NT2/D1 (cell line): ENCODE measurements around the gene UBE2G1.

Experiments
- DNase-seq: peaks from one replicate; pipeline ENCODE4 v3.0.0-alpha.2; 2011; ENCODE audit warnings: low read depth, low spot score
- H3K27me3 ChIP-seq: 2 replicates; pipeline ENCODE4 v1.6.0; 2011; ENCODE audit warnings: mild to moderate bottlenecking; ENCODE audit not compliant: insufficient read length, insufficient read depth
- H3K36me3 ChIP-seq: 2 replicates; pipeline ENCODE4 v1.6.1; 2011; ENCODE audit warnings: mild to moderate bottlenecking, low read length, mixed read lengths; ENCODE audit not compliant: insufficient read depth, insufficient read length
- H3K4me1 ChIP-seq: 2 replicates; pipeline ENCODE4 v1.5.1; 2011; ENCODE audit not compliant: insufficient read depth, insufficient read length
- H3K4me3 ChIP-seq: 2 replicates; pipeline ENCODE4 v1.5.1; 2011; ENCODE audit warnings: low read depth; ENCODE audit not compliant: insufficient read length
- H3K9ac ChIP-seq: 2 replicates; pipeline ENCODE4 v1.6.0; 2011; ENCODE audit warnings: low read depth; ENCODE audit not compliant: insufficient read length
- H3K9me3 ChIP-seq: 2 replicates; pipeline ENCODE4 v1.5.1; 2011; ENCODE audit warnings: mild to moderate bottlenecking, low read length; ENCODE audit not compliant: insufficient read depth
- SUZ12 ChIP-seq: IDR thresholded peaks from 2 replicates; pipeline ENCODE4 v1.6.1; 2011; ENCODE audit not compliant: insufficient read length, insufficient read depth; ENCODE audit errors: extremely low read depth
- YY1 ChIP-seq: IDR thresholded peaks from 2 replicates; pipeline ENCODE4 v1.6.1; 2011; ENCODE audit not compliant: insufficient read length, insufficient read depth
- ZNF274 ChIP-seq: IDR thresholded peaks from 2 replicates; pipeline ENCODE4 v1.6.1; 2011; ENCODE audit warnings: mild to moderate bottlenecking, low read depth, low read length

UBE2G1 gene

GRCh38 chr17:4366327-4367063, at the start of gene UBE2G1:
TSS of gene UBE2G1 (minus strand) at chr17:4366675. CDS start at chr17:4366316, 359 bp downstream.
- H3K36me3 ChIP-seq, result peaks cover 8% of the 10 kb centered on the region
- no peaks in the 10 kb centered on the region for H3K4me1 ChIP-seq
- H3K4me3 ChIP-seq, result peak within 1 kb of the TSS; percentile 80
- peak within 1 kb of the TSS; percentile 97 for H3K9ac ChIP-seq
- peak; percentile 93 for DNase-seq
- H3K9me3 ChIP-seq, result no peaks in the 10 kb centered on the region
- H3K27me3 ChIP-seq, result no peaks in the 10 kb centered on the region
- TF ChIP-seq YY1 (peak; percentile 92), SUZ12 (no peak)

DNA sequence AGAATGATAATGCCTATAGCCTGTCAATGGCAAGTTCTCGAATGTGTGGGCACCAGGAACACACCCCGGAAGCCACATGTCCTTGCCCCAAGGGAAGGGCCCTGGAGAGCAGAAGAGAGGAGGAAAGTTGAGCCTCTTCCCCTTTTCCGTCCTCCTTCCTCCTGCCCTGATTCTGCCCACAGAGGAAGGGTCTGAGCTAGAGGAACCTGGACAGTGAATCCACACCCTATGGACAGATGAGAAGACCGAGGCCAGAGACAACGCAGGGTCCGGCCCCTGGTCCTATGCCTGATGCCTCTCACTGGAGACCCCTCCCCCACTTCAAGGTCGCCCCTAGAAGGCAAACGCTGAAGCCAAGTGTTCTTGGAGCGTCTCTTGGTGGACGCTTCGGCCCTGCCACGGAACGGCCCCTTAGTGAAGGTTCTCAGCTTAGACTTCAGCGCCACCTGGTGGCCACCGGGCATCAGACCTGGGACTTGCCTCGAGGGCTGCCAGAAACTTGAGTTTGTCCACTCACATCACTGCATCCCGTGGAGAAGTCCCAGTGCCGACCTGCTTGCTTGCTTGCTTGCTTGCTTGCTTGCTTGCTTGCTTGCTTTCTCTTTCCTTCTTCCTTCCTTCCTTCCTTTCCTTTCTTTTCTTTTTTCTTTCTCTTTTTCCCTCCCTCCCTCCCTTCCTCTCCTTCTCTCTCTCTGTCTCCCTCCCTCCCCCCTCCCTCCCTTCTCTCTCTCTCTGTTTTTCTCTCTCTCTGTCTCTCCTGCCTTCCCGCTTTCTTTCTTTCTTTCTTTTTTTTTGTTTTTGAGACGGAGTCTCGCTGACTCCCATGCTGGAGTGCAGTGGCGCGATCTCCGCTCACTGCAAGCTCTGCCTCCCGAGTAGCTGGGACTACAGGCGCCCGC, 46.7 kb upstream of the UBE2G1 start:
- Histone ChIP-seq H3K9me3 (no peaks in the 10 kb centered on the region), H3K27me3 (no peaks in the 10 kb centered on the region), H3K9ac (no peak overlapping the region), H3K36me3 (no peaks in the 10 kb centered on the region), H3K4me3 (peak overlapping the region; percentile 12), H3K4me1 (peaks cover 2% of the 10 kb centered on the region)
- TF ChIP-seq YY1, result no peak
- no peak for TF ChIP-seq ZNF274
- no peak for TF ChIP-seq SUZ12
- peak; percentile 82 for DNase-seq

GRCh38 chr17:4411201-4411600, 44.7 kb upstream of the UBE2G1 start:
- no peak for DNase-seq
- Histone ChIP-seq H3K27me3 (no peaks in the 10 kb centered on the region), H3K36me3 (no peaks in the 10 kb centered on the region), H3K9me3 (no peaks in the 10 kb centered on the region), H3K9ac (no peak overlapping the region), H3K4me1 (peaks cover 2% of the 10 kb centered on the region), H3K4me3 (no peak overlapping the region)
- TF ChIP-seq SUZ12 (no peak), ZNF274 (no peak), YY1 (no peak)

- no peaks in the 10 kb centered on the region for H3K27me3 ChIP-seq
- H3K4me1 ChIP-seq, result peaks cover 2% of the 10 kb centered on the region
- TF ChIP-seq ZNF274 (no peak), YY1 (no peak), SUZ12 (no peak)
Observed at GRCh38 chr17:4409659-4410058, 43.2 kb upstream of the UBE2G1 start.

GRCh38 chr17:4407851-4408250, 41.4 kb upstream of the UBE2G1 start:
- H3K9ac ChIP-seq, result no peak overlapping the region
- no peak for DNase-seq
- H3K4me3 ChIP-seq, result no peak overlapping the region
- no peak for TF ChIP-seq ZNF274
- no peak for TF ChIP-seq YY1
- TF ChIP-seq SUZ12, result no peak
- no peaks in the 10 kb centered on the region for H3K27me3 ChIP-seq
- peaks cover under 1% of the 10 kb centered on the region for H3K4me1 ChIP-seq
- no peaks in the 10 kb centered on the region for H3K9me3 ChIP-seq
- H3K36me3 ChIP-seq, result no peaks in the 10 kb centered on the region

More at GRCh38 chr17:4409659-4410058, 43.2 kb upstream of the UBE2G1 start:
- DNase-seq, result no peak
- Histone ChIP-seq H3K4me3 (no peak overlapping the region), H3K9me3 (no peaks in the 10 kb centered on the region), H3K36me3 (no peaks in the 10 kb centered on the region), H3K9ac (no peak overlapping the region)

- DNase-seq, result no peak
- H3K9ac ChIP-seq, result no peak overlapping the region
- no peaks in the 10 kb centered on the region for H3K27me3 ChIP-seq
- no peak for TF ChIP-seq ZNF274
- no peak for TF ChIP-seq SUZ12
- no peak for TF ChIP-seq YY1
- H3K4me3 ChIP-seq, result no peak overlapping the region
- no peaks in the 10 kb centered on the region for H3K36me3 ChIP-seq
- no peaks in the 10 kb centered on the region for H3K4me1 ChIP-seq
- no peaks in the 10 kb centered on the region for H3K9me3 ChIP-seq
Observed at GRCh38 chr17:4407216-4407615, 40.7 kb upstream of the UBE2G1 start.

DNA sequence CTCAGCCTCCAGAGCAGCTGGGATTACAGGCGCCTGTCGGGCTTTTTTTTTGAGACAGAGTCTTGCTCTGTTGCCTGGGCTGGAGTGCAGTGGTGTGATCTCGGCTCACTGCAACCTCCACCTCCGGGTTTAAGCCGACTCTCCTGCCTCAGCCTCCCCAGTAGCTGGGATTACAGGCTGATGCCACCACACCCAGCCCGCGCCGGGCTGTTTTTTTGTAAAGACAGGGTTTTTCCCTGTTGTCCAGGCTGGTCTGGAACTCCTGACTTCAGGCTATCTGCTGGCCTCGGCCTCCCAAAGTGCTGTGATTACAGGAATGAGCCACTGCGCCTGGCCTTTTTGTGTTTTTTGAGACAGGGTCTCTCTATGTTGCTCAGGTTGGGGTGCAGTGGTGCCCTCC, 39.9 kb upstream of the UBE2G1 start:
- no peak overlapping the region for H3K9ac ChIP-seq
- TF ChIP-seq SUZ12, result no peak
- TF ChIP-seq YY1, result no peak
- TF ChIP-seq ZNF274, result no peak
- H3K4me1 ChIP-seq, result no peaks in the 10 kb centered on the region
- DNase-seq, result no peak
- no peaks in the 10 kb centered on the region for H3K36me3 ChIP-seq
- H3K27me3 ChIP-seq, result no peaks in the 10 kb centered on the region
- H3K4me3 ChIP-seq, result no peak overlapping the region
- H3K9me3 ChIP-seq, result no peaks in the 10 kb centered on the region
